ENCODE data around the gene VPS37C.
"Not testable (repeated sequence)": the region's sequence is repeated elsewhere in the genome, so short reads cannot be mapped to it uniquely, and the experiment has no call there.

Gene VPS37C

DNA sequence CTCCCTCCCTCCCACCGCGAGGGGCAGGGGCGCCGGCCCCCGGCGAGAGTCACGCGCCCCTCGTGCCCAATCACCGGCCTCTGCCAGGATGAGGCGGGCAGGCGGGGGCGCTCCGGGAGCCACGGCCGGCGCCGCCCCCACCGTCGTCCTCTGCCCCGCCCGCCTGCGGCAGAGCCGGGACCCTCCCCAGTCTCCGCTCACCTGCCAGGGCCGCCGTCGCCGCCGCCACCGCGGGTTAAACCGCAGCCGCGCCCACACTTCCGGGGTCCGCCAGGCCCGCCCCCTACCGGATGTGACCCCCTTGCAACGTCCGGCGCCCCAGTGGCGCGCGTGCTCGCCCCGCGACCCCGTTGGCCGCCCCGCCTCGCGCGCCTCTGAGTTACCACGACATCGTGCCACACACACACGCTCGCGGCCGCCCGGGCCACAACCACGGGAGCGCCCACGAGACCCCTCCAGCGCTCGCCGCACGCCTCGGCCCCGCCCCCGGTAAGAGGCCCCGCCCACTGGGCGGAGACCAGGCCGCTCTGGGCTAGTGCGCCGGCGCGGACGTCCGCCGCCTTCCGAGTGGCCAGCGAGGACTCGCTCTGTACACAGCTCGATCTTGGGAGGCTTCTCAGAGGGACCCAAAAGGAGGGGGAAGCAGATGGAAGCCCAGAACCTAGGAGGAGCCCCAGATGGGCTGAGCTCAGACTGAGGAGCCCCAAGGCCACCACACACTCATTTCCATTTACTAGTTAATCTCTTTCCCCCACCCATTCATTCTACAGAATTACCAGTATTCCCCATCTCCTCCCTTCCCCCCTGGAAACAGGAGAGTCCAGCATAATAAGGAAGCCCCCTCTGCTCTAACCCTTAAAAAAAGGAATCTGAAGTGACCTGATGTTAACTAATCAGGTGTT is at the start of gene VPS37C:
TSS of gene VPS37C (minus strand) at position 237 of the 902 bp plus-strand sequence. CDS start 22,597 bp downstream, outside the sequence.
- peak; percentile 95 for DNase-seq

DNA sequence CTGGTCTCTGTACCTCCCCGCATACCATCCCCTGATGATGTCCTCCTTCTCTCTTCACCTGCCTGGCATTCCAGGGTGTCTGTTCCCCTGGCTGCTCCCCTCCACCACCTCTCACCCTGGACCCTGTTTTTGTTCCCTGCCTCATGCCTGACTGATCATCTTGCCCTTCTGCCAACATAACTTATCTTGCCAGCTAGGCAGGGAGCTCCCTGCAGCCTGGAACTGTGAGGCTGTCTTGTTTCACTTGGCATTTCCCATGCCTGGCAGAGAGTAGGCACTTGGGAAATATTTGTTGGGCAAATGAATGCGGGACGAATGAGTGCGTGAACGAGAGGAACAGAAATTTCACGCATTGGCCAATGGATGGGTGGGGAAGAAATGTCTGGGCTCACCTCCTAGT is 49.4 kb upstream of the VPS37C start:
- not testable (repeated sequence) for DNase-seq

DNA sequence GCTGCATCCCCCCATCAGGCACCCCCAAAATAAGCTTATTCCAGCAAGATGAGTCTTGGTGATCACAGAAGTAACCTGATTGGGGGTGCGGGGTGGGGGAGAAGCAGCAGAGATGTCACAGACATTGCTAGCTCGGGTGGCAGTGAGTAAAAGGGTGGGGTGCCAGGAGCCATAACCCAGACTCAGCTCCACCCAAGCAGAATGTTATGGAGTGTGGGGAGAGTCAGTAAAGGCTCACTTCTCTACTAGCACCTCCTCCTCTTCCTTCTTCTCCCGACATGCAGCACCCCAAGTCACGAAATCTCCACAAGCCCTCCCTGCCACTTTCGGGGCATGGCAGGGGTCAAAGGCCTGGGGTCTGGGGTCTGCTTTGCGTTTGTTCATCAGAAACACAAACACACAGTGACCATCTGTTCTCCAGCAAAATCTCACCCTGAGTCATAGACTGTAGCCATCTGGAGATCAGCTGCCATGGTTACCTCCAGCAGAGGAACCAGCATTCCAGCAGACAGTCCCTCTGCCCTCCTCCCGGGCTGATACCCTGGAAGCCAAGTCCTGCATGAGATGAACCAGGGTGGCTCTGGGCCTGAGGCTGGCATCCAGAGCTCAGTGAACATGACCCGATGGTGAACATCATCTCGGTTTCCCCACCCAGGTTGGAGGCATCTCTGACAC is 46.5 kb upstream of the VPS37C start:
- not testable (repeated sequence) for DNase-seq

DNA sequence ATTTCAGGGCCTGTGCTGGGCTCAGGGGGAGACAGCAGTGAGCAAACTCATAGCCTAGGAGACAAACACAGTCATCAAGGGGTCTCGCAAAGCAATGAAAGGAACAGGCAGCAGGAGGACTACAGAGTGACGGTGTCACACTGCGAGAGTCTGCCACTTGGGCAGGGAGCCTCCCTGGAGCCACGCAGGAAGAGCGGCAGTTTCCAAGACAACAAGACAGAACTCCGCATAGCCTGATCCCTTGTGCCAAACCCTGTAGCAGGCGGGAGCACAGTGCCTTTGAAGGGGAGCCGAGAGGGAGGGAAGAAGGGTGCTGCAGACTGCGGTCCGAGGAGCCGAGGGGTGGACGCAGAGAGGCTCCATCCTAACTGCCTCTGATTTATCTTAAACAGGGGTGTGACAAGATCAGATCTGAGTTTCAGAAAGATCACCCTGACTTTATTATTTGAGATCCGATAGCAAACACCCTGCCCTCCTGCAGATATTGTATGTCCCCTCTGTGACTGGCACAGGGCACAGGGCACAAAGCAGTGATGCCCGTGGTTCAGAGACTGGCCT is 43.4 kb upstream of the VPS37C start:
- DNase-seq = not testable (repeated sequence)

- not testable (repeated sequence) for DNase-seq
Measured at GRCh38 chr11:61203873-61204272, 42.6 kb upstream of the VPS37C start.

DNA sequence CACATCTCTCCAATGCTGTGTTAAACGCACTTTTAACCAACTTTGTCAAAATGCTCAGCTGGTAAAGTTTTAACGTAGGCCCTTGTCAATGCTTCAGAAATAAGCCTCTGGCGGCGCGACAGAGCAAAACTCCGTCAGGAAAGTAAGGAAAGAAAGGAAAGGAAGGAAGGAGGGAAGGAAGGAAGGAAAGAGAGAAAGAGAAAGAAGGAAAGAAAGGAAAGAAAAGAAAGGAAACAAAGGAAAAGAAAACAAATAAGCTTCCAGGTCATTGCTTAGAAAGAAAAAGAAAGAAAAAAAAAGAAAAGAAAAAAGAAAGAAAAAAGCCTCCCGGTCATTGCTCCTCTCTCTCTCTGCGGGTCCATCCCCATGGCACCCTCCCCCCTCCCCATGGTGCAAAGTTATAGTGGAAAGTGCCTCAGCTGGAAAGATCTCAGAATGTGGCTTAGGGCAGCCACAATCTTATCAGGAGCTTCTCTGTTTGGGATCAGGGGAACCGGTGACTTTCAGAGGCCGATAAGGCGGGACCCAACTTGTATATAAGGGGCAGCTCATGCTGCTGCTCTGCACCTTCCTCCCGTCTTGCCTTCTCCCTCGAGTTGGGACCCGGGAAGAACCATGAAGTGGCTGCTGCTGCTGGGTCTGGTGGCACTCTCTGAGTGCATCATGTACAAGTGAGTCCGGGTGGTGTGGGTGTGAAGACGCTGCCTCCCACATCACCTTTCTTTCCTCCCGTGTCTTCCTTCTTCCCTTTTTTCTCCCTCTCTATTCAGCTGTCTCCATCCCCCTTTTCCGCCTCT is 41.9 kb upstream of the VPS37C start, which contains the start of gene PGA3:
TSS of gene PGA3 (plus strand) at position 566 of the 797 bp plus-strand sequence. CDS start at position 616, 50 bp downstream.
- DNase-seq = not testable (repeated sequence)

DNA sequence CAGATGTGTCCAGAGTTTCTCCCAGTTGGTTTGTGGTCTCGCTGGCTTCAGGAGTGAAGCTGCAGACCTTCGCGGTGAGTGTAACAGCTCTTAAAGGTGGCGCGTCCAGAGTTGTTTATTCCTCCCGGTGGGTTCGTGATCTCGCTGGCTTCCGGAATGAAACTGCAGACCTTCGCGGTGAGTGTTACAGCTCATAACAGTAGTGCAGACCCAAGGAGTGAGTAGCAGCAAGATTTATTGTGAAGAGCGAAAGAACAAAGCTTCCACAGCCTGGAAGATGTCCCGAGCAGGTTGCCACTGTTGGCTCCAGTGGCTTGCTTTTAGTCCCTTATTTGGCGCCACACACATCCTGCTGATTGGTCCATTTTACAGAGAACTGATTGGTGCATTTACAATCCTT is 40.2 kb upstream of the VPS37C start:
- DNase-seq = no peak

DNA sequence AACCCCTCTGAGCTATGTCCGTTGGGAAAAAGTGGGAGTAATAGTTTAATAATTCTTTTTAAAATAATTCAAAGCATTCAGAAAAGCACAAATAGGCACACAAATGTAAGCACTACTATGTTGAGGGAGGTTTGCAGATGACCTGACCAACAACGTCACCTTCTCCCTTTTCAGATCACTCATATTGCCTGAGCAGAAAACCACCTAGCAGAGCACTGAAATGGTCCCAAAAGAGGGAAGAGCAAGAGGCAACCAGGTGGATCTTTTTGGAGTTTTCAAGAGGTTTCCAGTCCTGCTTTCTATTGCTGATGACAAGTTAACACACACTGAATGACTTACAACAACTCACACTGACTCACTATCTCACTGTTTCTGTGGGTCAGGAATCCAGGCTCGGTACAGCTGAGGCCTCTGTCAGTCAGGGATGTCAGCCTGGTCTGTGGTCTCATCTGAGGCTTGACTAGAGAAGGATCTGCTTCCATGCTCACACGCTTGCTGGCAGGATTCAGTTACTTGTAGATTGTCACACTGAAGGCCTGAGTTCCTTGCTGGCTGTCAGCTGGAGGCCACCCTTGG is 37.8 kb upstream of the VPS37C start:
- no peak for DNase-seq

DNA sequence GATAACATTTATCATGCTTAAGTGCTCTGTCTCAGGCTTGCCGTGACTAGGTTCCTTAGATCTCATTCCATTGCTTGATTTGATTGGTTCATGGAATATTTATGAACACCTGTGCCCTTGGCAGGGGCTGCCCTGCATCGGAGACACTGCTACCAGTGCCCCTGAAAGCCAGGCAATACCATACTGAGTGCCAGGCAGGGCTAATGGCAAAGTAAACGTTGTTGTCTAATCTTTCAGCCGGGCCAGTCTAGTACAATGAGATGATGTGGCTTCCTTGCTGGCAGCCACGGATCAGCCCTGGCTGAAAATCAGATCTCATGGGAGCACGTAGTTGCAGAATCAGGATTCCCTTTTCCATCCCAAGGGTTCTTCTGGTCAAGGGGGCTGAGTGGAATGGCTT is 37.1 kb upstream of the VPS37C start:
- peak; percentile 19 for DNase-seq

GRCh38 chr11:61195719-61196118 is 34.5 kb upstream of the VPS37C start:
- DNase-seq = no peak

DNA sequence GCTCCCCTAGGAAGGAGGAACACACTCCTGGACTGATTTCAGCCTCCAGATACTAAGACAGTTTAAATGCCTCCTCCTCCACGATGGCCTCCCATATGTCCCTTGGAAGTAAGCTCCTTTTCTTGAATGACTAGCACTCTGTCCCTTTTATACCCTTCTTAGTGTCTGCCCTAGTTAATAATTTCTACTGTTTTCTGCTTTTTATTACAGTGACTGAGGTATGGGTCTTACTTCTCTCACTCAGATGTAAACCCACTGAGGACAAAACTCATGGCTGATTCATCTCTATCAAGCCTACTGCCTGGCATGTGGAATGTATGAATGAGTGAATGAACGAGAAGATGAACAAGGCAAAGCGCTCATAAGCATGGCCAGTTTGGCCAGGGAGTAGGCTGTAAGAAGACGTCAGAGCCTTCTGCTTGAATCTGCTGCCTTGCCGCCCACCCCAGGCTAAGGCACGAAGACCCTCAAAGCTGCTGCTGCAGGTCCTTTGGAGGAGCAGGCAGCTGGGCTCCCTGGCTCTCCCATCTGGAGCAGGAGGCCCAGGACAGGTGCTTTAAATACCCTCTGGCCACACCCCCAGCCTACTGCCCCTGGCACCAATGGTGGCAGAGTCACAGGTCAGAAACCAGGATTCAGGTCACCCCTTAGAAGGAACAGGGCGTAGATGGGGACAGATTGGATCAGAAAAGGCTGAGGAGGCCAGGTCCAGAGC is 33.9 kb upstream of the VPS37C start:
- no peak for DNase-seq

DNA sequence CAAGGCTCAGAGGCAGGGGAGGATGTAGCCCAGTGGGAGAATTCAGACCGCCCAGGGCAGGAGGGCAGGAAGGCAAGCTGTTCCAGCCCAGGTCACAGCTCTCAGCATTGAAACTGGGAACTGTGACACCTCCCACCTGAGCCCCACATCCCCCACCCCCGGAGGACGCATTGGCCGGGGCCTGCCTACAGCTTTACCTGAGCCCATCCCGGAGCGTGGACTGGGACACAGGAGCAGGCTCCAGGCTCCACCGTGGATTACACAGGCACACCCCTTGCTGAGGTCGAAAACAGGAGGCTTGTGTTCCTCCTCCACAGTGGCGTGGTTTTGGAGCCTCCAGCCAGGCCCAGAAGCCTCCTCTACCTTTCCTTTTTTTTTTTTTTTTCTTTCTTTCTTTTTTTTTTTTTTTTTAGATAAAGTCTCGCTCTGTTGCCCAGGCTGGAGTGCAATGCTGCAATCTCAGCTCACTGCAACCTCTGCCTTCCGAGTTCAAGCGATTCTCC is 33.0 kb upstream of the VPS37C start:
- no peak for DNase-seq

DNA sequence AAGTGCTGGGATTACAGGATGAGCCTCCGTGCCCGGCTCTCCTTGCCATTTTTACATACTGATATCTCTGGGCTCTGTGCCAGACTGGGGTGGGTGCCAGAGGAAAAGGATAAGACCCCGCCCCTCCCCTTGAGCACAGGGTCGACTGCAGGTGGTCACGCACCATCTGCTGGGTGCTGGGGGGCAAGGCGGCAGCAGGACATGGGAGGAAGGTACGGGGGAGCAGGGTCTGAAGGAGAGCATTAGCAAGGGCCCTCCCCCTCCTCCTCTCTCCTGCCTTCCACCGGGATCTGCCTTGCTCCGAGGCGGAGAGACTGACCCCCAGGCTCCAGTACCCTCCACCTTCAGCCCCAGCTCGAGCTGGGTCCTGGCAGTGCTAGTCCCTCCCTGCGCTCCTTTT is 32.4 kb upstream of the VPS37C start:
- DNase-seq = peak; percentile 82

DNA sequence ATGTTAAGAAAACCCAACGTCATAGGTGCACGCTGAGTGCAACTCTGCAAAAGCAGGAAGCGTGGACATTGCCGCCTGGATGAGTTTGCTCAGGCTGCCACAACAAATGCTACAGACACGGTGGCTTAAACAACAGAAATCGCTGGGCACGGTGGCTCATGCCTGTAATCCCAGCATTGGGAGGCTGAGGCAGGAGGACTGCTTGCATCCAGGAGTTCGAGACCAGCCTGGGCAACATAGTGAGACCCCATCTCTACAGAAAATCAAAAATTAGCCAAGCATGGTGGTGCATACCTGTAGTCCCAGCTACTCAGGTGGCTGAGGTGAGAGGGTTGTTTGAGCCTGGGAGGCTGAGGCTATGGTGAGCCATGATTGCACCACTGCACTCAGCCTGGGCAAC is 28.7 kb upstream of the VPS37C start:
- no peak for DNase-seq

DNA sequence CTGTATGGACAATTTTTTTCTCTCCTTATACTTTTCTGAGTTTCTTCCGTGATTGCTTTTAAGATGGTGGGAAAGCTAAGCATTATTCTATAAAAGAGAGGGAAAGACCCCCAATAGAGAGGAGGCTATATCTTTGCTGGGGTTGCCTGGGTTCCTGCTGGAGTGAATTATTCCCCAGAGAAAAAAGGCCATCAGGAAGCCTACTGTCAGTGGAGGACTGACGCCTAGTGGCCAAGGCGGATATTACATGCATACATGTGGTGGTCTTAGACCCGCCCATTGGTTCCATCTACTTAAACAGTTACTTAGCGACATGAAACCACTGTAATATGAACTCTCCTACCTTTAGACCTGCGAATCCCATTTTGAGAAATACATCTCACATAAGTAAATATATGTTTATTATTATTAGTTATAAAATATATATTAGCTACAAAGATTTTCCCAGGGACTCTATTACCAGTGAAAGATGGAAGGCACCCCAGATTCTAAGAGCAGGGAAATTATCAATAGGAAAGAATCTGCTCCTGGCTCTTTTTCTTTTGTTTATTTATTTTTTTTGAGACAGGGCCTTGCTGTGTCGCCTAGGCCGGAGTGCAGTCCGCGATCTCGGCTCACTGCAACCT is 26.4 kb upstream of the VPS37C start:
- DNase-seq = peak; percentile 86

- DNase-seq = no peak
Measured at GRCh38 chr11:61186504-61186903, 25.3 kb upstream of the VPS37C start.

DNA sequence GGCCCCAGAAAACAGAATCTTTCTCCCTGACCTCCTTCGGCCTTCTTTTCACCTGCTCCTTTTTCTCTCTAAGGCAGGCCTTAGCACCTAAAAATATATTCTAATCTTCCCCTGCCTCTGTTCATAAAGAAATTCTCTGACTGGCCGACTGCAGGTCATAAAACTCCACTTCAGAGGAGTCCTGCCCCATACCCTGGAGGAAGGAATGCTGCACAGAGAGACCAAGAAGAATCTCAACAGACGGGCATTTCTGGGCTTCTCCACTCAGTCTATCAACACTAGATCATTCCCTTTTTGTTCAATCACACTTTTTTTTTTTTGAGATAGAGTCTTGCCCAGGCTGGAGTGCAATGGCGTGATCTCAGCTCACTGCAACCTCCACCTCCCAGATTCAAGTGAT is 22.4 kb upstream of the VPS37C start:
- no peak for DNase-seq

DNA sequence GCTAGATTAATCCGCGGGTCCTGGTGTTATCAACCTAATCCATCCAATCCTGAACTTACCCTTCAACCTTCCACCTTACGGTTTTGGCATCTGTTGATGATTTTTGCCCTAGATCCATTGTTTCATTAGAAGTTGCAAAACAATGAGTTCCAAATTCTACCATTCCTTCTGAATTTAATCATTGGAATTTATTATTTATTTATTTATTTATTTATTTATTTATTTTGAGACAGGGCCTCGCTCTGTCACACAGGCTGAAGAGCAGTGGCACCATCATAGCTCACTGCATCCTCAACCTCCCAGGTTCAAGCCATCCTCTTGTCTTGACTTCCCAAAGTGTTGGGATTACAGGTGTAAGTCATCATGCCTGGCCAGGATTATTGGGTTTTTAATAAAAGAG is 20.3 kb upstream of the VPS37C start:
- no peak for DNase-seq

DNA sequence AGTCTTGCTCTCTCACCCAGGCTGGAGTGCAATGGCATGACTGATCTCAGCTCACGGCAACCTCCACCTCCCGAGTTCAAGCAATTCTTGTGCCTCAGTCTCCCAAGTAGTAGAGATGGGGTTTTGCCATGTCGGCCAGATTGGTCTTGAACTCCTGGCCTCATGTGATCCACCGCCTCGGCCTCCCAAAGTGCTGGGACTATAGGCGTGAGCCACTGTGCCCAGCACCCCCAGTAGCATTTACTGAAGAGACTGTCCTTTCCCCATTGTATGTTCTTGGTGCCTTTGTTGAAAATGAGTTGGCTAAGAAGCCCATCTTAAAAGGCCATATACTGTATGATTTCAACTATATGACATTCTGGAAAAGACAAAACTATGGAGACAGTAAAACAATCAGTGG is 19.0 kb upstream of the VPS37C start:
- not testable (repeated sequence) for DNase-seq

GRCh38 chr11:61176446-61176845 is 15.2 kb upstream of the VPS37C start:
- DNase-seq = no peak

- no peak for DNase-seq
Measured at GRCh38 chr11:61174949-61175348, 13.7 kb upstream of the VPS37C start.

Data from NCI-H1092 treated with DMSO at 0.1 percent for 48 hours (cell line).